T47D (cell line): Measurements from ENCODE around the gene CFAP97D1.

Source experiments
- DNase-seq, 2 experiments: peaks; one replicate each; pipeline versions ENCODE4 v3.0.0 to v3.0.0-alpha.2; 2011 to 2012; ENCODE audit warnings: low read depth in 1 of 2, low spot score in 1 of 2
- JUND ChIP-seq: IDR thresholded peaks from 2 replicates; pipeline ENCODE4 v1.6.1; 2012; ENCODE audit warnings: low read depth
- in situ Hi-C: cut with HindIII; loops from 2 replicates; pipeline ENCODE4 v1.10.0; 2016; ENCODE audit warnings: low sequenced_read_pairs, low pct_unique_long_range_greater_than_20kb

The CFAP97D1 gene

GRCh38 chr17:43771463-43771862 is 8.8 kb upstream of the CFAP97D1 start:
- in situ Hi-C loops, result no loop called here
- DNase-seq, result no peak
- no peak for TF ChIP-seq JUND

DNA sequence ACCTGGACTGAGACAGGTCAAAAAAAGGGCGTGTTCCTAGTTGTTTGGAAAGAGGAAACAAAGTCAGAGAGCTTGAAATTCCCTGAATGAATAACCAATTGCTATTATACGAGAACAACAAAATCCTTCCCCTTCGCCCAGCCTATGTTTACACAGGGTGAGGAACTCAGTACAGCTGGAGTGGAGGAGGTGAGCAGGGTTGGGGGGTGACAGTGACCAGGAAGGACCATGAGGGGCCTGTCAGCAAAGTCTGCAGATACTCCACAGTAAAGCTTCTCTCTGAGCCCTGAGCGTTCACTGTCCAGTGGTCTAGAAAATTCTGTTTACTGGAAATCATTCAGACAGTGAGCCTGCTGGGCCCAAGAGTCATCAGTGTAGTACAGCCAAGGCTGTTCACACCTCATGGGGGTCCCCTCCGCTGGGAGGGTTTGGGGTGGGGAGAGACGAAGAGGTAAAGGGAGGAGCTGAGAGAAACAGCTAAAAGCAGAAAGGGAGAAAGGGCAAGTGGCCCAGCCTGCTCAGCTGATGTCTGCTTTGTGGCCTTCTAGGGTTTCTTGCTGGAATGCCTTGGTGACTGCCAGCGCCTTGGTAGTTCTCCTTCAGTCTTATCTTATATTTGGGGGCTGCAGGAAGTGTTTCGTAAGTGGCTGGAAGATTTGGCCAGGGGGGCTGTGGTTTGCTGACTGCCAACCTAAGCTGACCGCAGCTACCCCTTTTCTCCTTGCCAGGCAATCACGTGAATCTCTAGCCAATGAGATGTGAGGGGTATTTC is 7.2 kb upstream of the CFAP97D1 start:
- no peak for TF ChIP-seq JUND
- DNase-seq, result no peak
- in situ Hi-C loops, result no loop called here

DNA sequence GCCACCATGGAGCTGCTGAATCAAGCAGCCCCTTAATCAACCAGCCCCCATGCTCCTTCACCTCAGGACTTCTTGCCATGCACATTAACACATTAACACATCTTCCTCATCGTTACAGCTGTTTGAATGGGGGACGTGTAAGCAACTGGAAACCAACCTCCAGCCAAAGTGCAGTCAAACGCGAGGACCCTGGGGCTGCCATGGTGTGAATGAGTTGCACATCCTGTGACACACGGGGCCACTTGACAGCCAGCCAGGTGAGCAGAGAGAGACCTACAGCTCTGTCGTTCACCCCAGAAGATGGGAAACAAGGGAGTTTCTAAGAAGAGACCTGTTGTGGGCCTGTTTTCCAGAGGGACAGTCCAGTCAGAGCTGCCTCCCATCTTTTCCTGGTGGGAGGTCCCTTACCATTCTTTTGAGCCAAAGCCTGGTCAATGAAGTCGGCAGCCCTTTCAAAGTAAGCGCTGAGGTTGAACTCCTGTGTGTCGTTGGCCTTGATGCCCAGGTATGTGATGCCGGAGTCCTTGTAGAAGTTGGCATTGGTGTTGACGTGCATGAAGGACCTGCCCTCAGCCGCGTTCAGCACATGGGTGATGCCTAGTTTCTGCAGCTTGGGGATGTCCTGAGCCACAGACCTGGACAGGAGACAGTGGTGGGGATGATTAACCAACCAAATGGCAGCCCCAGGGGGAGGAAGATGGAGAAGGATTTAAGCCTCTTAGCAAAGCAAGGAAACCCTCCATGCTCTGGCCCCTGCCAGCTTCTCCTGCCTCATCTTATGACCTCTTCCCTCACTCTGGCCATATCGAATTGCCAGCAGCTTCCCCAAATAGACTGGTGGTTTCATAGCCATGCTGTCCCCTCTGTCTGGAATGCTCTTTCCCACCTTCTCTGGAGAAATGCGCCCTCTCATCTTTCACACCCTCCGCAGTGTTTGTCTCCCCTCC is 5.7 kb upstream of the CFAP97D1 start:
- in situ Hi-C loops, result no loop called here
- no peak for DNase-seq
- TF ChIP-seq JUND, result no peak

DNA sequence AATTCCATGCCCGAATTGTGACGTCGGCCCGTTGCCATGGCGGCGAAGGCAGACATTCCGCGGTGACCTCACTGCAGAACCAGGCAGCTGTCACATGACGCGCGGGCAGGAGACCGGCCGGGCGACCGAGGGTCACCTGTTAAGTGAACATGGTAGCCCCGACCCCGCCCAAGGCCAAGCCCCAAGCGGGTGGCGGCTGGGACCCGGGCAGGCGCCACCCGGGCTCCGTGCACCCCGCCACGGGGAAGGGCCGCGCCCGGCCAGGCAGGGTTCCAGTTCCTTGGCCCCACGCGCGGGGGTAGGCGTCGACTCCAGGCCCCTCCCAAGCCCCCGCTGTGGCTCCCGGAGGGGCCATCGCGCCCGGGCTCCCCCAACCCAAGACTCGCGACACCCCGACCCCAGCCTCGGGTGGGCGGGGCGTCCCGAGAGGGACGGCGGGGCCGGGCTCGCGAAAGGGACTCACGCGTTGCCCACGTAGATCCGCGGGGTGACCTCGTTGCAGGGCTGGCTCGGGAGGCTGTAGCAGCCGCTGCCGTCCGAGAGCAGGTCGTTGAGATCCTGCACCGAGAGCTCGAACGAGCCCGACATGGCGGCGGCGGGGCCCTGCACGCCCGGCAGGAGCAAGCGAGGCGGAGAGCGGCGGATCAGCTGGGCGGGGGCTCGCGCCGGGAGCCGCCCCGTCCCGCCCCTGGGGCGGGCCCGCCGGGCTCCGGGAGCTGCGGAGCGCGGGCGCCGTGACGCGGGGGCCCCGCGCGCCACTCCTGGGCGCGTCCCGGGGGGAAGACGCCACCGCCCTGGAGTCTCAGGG is 1.7 kb upstream of the CFAP97D1 start, which contains the start of gene DUSP3:
Gene DUSP3 (minus strand): TSS at position 641 of the 808 bp plus-strand sequence. CDS start 53 bp downstream, at position 588.
- in situ Hi-C loops, result no loop called here
- peak; percentile 91 to 98 for DNase-seq
- TF ChIP-seq JUND, result 0 out of 2 replicates have a peak, but pooled peaks have one; percentile 73

- TF ChIP-seq JUND, result no peak
- in situ Hi-C loops, result no loop called here
- DNase-seq, result no peak
Observed at GRCh38 chr17:43779145-43780125, 800 bp upstream of the CFAP97D1 start.

DNA sequence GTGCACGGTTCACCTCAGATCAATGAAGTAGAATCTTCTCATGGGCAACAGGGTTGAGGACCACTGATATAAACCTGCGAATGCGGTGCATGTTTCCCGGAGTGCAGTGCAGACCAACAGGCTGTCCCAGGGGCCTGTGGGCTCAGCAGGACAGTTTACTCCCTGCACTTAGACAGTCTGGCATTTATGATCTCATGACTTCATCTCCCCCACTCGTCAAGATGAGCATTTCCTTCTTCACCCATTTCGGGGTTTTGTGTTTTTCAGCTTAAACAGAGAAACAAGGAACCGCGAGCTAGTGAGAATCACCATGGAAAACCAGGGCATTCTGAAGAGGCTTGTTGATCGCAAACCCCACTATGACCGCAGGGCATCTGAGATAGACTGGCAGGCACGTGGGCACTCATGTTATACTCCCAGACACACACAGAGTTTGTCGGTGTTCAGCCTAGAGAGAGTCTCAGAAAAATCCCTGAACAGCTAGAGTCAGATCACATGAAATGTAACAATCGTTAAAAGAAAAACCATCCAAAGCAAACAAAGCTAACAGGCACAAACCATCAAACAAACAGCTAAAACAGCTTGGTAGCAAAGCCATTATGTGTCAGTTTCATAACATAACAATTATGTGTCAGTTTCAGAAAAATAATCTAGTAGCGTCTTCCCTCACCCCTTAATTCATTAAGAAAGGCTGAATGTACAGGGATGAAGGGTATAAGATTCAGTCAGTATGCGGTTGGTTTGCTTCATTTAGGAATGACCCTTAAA is 2.9 kb downstream of the CFAP97D1 start:
- in situ Hi-C loops, result no loop called here
- DNase-seq, result no peak
- TF ChIP-seq JUND, result no peak

- in situ Hi-C loops, result no loop called here
- no peak for DNase-seq
- TF ChIP-seq JUND, result no peak
Observed at GRCh38 chr17:43784068-43784467, 3.8 kb downstream of the CFAP97D1 start.

GRCh38 chr17:43784628-43785101 is 4.4 kb downstream of the CFAP97D1 start:
- in situ Hi-C loops, result no loop called here
- no peak for TF ChIP-seq JUND
- no peak for DNase-seq

DNA sequence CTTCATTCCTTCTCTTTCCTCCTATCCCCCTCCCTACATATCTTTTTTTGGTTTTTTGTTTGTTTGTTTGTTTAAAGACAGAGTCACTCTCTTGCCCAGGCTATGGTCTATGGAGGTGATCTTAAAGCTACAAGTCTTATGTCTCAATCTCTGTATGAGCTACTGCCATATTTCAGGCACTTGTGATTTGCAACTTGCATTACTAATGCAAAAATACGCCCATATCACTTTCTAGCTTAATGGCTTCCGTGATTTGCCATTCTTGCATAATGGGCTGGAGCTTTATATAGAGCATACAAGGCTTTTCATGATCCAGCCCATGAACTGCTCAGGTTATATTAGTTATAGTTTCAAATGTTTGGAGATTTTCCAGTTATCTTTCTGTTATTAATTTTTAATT is 7.5 kb downstream of the CFAP97D1 start:
- no peak for TF ChIP-seq JUND
- in situ Hi-C loops, result no loop called here
- DNase-seq, result no peak

DNA sequence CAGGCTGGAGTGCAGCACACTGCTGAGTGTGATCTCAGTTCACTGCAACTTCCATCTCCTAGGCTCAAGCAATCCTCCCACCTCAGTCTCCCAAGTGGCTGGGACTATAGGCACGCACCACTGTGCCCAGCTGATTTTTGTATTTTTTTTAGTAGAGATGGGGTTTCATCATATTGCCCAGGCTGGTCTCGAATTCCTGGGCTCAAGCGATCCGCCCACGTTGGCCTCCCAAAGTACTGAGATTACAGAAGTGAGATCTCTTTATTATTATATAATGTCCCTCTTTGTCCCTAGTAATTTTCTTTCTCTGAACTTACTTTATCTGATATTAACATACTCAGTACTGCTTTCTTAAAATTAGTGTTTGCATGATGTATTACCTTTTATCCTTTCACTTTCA is 8.3 kb downstream of the CFAP97D1 start:
- TF ChIP-seq JUND, result no peak
- DNase-seq, result no peak
- in situ Hi-C loops, result no loop called here
